ENCODE results near the gene BTC.

GRCh38 chr4:74752798-74753197 lies 41.5 kb downstream of the BTC start:
- TF ChIP-seq POLR2A (IDR thresholded peaks at IDR 0.05), result no peak
- TF ChIP-seq CTCF (IDR thresholded peaks at IDR 0.05), result no peak
